ENCODE results near the gene BRS3. TPM values are rescaled to one million over a fixed set of nuclear protein-coding genes. Genes with fewer than 3 reads are reported as not detected.
A peak's percentile ranks its signal among the peaks of the same experiment; 100 is the strongest.
"Not testable (repeated sequence)": the region's sequence is repeated elsewhere in the genome, so short reads cannot be mapped to it uniquely, and the experiment has no call there.

Gene BRS3
- not detected for polyA plus RNA-seq (2013, experiment 1 of 2; ENCODE audit: insufficient read length)
- not detected for polyA plus RNA-seq (2013, experiment 2 of 2; ENCODE audit: insufficient read length)

DNA sequence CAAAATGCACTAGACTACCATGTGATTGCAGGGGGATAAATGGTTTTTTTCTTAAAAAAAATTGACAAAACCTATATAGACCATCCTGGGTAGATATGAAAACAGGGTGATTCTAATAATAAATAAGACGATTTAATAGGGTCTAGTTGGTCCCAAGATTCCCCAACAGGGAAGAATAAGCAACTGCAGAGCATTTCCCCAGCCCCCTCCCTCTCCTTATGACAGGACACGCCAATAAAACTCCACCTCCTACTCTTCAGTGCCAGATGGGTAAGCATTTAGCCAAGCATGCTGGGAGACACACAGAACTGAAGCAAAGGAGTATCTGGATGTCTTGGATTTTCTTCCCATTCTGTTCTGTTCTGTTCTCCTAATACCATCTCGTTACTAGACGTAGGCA, at the start of gene BRS3:
BRS3 (plus strand) TSS at position 301 of the 400 bp plus-strand sequence. CDS start 168 bp downstream, outside the sequence.
- no peak for DNase-seq

- no peak for DNase-seq
Observed at GRCh38 chrX:136438192-136438591, 49.6 kb upstream of the BRS3 start.

- not testable (repeated sequence) for DNase-seq
Observed at GRCh38 chrX:136445674-136446073, 42.1 kb upstream of the BRS3 start.

GRCh38 chrX:136446208-136446607, 41.5 kb upstream of the BRS3 start:
- DNase-seq = no peak

- no peak for DNase-seq
Observed at GRCh38 chrX:136447308-136447707, 40.4 kb upstream of the BRS3 start.

GRCh38 chrX:136447968-136448367, 39.8 kb upstream of the BRS3 start:
- DNase-seq = no peak

GRCh38 chrX:136450050-136450830, 37.5 kb upstream of the BRS3 start:
- no peak for DNase-seq

DNA sequence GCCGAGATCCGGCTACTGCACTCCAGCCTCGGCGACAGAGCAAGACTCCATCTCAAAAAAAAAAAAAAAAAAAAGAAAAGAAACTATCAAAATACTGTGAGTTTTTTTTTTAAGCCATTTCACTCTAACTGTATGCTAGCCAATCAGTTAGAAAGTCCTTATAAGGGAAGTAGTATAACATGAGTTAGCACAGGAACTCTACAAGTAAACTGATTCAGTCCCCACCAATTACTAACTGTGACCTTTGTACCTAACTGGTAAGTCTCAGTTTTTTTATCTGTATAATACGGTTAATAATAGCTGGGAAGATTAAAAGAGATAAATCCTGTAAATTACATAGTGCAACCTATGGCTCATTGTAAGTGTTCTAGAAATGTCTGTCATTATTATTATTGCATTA, 35.1 kb upstream of the BRS3 start:
- no peak for DNase-seq

DNA sequence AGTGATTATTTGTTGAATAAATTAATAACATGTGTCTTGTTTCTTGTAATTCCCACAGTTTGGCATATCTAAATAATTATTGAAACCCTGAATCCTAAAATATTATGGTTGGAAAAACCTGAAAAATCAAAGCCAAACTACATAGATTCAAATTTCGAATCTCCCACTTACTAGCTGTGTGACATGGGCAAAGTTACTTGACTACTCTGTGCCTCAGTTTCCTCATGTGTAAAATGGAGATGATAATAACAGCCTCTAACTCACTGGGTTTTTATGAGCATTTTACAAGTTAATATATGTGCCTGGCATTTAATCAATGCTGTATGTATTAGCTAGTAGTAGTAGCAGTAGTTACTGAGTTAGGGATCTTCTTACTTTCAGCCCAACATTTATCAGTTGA, 34.6 kb upstream of the BRS3 start:
- no peak for DNase-seq

- DNase-seq = no peak
Observed at GRCh38 chrX:136453771-136454170, 34.0 kb upstream of the BRS3 start.

DNA sequence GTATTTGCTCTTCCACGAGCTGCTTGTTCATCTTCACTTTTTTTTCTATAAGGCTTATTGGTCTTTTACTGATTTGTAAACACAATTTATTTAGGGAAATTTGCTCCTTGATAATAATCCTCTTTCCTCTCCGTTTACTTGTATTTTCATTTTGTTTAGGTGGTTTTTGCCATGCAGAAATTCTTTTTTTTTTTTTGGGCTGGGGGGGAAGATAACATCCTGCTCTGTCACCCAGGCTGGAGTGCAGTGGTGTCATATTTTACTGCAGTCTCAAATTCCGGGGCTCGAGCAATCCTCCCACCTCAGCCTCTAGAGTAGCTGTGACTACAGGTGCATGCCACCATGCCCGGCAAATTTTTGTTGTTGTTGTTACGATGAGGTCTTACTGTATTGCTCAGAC, 31.6 kb upstream of the BRS3 start:
- DNase-seq = no peak

- DNase-seq = no peak
Observed at GRCh38 chrX:136457303-136457917, 30.3 kb upstream of the BRS3 start.

- no peak for DNase-seq
Observed at GRCh38 chrX:136464589-136464988, 23.2 kb upstream of the BRS3 start.

DNA sequence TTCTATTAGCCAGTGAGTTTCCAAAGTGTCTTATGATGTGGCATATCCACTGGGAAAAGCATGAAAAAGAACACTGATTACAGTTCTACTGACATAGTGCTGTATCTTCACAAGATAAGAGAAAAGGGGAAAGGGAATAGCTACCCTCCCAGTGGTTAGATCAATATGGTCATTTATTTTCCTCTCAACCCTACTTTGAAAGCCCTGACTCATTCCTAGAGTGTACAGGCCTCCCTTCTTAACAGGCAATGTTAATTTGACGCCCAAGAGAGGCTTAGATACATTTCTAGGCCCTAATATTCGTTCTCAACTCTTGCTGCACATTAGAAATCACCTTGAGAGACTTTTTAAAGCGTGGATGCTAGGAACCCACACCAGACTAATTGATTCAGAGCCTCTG, 20.4 kb upstream of the BRS3 start:
- DNase-seq = no peak

GRCh38 chrX:136468391-136469103, 19.2 kb upstream of the BRS3 start:
- DNase-seq = no peak

- no peak for DNase-seq
Observed at GRCh38 chrX:136473663-136474062, 14.1 kb upstream of the BRS3 start.

DNA sequence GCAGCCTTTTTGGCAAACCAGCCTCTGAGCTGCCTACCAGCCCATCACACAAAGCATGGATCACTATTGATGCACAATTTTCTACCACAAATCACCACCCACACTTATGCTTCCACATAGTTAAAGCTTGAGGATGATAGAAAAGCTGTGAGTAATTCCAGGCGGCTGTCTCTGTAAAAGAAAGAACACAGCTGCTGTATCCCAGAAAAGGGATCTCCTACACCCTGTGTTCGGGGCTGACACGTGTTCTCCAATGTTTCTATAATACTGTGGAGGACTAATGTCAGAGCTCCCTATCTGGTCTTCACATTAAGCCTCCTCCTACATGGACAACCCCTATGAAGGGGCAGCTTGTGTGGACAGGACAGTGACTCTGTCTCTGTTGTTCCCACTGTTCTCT, 12.5 kb upstream of the BRS3 start:
- no peak for DNase-seq

DNA sequence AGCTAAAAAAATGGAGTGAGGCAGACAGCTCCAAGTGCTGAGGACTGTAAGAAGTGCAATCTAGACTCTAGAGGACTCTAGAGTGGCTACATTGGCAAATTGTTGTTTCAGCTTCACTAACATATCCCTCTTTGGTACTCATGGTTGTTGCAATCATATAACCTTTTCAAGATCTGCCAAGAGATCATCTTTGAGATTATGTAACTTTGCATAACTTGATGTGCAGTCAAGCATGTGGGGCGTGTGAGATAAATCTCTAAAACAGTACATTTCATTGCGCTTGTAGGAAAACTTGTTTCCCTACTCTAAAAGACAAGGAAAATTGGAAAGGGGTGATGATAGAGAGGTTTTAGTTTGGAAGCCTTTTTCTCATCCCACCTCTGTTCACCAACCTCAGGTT, 11.2 kb upstream of the BRS3 start:
- DNase-seq = no peak

DNA sequence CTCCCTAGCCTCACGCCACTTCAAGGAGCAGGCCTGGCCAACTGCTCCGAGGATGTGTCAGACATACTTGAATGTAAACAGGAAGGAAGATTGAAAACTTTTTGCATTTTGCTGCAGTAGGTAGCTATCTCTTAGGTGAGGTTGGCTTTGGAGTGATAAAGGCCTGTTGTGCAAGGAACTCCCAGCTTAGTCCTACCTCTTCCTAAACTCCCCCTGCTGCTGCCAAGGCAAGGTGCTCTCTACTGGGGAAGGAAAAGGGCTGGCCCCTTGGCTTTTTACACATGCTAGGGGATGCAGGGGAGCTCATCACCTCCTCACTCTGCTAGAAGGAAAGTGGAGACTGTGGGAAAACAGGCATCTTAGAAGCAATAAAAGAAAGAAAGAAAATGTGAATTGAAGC, 10.7 kb upstream of the BRS3 start:
- DNase-seq = no peak

DNA sequence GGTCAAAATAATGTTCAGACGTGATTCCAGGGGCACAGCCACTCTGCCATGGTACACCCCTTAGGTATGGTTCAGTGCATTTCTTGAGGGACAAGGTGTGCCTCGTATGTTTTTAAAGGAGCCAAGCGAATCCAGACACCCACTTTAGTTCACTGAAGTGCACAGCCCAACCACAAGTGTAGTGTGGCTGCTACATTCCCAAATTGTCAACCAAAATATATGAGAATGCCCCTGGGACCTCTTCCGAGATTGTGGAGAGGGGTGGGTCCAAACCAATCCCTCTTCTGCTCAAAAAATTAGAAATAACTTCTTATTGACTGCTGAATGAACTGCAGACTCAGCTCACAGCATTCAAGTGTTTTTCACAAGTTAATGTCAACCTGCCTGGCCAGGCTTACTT, 7.4 kb upstream of the BRS3 start:
- peak; percentile 14 for DNase-seq

- DNase-seq = no peak
Observed at GRCh38 chrX:136488706-136489105, 959 bp downstream of the BRS3 start.

GRCh38 chrX:136491832-136492231, 4.1 kb downstream of the BRS3 start:
- DNase-seq = no peak

GRCh38 chrX:136493011-136493410, 5.3 kb downstream of the BRS3 start:
- no peak for DNase-seq

GRCh38 chrX:136495043-136495442, 7.3 kb downstream of the BRS3 start:
- no peak for DNase-seq
